RWPE2 (cell line): ENCODE results near the gene C4orf54.

Source experiments
- ATAC-seq: fragments of 200-7000 bp; cut with Tn5 transposase; 3 replicates; pipeline ENCODE4 v1.9.1; 2021; ENCODE audit warnings: low read depth
- DNase-seq: peaks from one replicate; pipeline ENCODE4 v3.0.0-alpha.2; 2020; ENCODE audit warnings: low spot score
- H3K27ac ChIP-seq: fragments of 450-650 bp; 2 replicates; pipeline ENCODE4 v1.5.1; 2017; ENCODE audit warnings: mild to moderate bottlenecking; ENCODE audit not compliant: poor library complexity, severe bottlenecking
- H3K27me3 ChIP-seq: fragments of 250-450 bp; sonication (Bioruptor Pico); 2 replicates; pipeline ENCODE4 v1.5.1; 2021; ENCODE audit warnings: mild to moderate bottlenecking, moderate library complexity; ENCODE audit not compliant: insufficient read depth, poor library complexity, severe bottlenecking
- H3K36me3 ChIP-seq: fragments of 250-450 bp; sonication (Bioruptor Pico); 2 replicates; pipeline ENCODE4 v1.5.1; 2020; ENCODE audit warnings: low read depth, mild to moderate bottlenecking, moderate library complexity
- H3K4me1 ChIP-seq: fragments of 250-450 bp; sonication (Bioruptor Pico); 2 replicates; pipeline ENCODE4 v1.5.1; 2021; ENCODE audit warnings: mild to moderate bottlenecking, moderate library complexity; ENCODE audit not compliant: insufficient read depth, poor library complexity, severe bottlenecking
- H3K4me3 ChIP-seq: fragments of 250-450 bp; sonication (Bioruptor Pico); 2 replicates; pipeline ENCODE4 v1.5.1; 2021; ENCODE audit warnings: mild to moderate bottlenecking, moderate library complexity; ENCODE audit not compliant: severe bottlenecking
- H3K9me3 ChIP-seq: fragments of 250-450 bp; sonication (Bioruptor Pico); 2 replicates; pipeline ENCODE4 v1.5.1; 2021; ENCODE audit warnings: mild to moderate bottlenecking, moderate library complexity; ENCODE audit not compliant: severe bottlenecking
- CTCF ChIP-seq: fragments of 450-650 bp; IDR thresholded peaks from one replicate; pipeline ENCODE4 v1.5.1; 2017; ENCODE audit warnings: mild to moderate bottlenecking, moderate library complexity; ENCODE audit not compliant: poor library complexity, severe bottlenecking

C4orf54 gene

GRCh38 chr4:99612704-99613103, 44.9 kb downstream of the C4orf54 start:
- H3K9me3 ChIP-seq: no peaks in the 10 kb centered on the region
- no peaks in the 10 kb centered on the region for H3K36me3 ChIP-seq
- no peak for DNase-seq
- no peak overlapping the region for H3K27ac ChIP-seq
- TF ChIP-seq CTCF: no peak
- H3K4me1 ChIP-seq: no peaks in the 10 kb centered on the region
- no peak for ATAC-seq
- H3K27me3 ChIP-seq: no peaks in the 10 kb centered on the region
- H3K4me3 ChIP-seq: no peak overlapping the region

- Histone ChIP-seq H3K4me1 (no peaks in the 10 kb centered on the region), H3K9me3 (no peaks in the 10 kb centered on the region), H3K36me3 (no peaks in the 10 kb centered on the region), H3K27ac (no peak overlapping the region), H3K27me3 (no peaks in the 10 kb centered on the region), H3K4me3 (no peak overlapping the region)
- DNase-seq: no peak
- TF ChIP-seq CTCF: no peak
- no peak for ATAC-seq
These were observed 45.3 kb downstream of the C4orf54 start for GRCh38 chr4:99612281-99612680.

GRCh38 chr4:99610605-99611175, 46.9 kb downstream of the C4orf54 start:
- Histone ChIP-seq H3K36me3 (no peaks in the 10 kb centered on the region), H3K4me3 (no peak overlapping the region), H3K27me3 (no peaks in the 10 kb centered on the region), H3K4me1 (no peaks in the 10 kb centered on the region), H3K27ac (no peak overlapping the region), H3K9me3 (no peaks in the 10 kb centered on the region)
- DNase-seq: no peak
- TF ChIP-seq CTCF: no peak
- ATAC-seq: no peak

- H3K36me3 ChIP-seq: no peaks in the 10 kb centered on the region
- DNase-seq: no peak
- no peak for TF ChIP-seq CTCF
- H3K27ac ChIP-seq: no peak overlapping the region
- H3K4me1 ChIP-seq: no peaks in the 10 kb centered on the region
- H3K4me3 ChIP-seq: no peak overlapping the region
- no peaks in the 10 kb centered on the region for H3K9me3 ChIP-seq
- no peak for ATAC-seq
- no peaks in the 10 kb centered on the region for H3K27me3 ChIP-seq
These were observed 49.2 kb downstream of the C4orf54 start for GRCh38 chr4:99608417-99608816.
